Endodermal cell (in vitro differentiated cells): ENCODE measurements around the gene PRR7. TPM values are rescaled to one million over a fixed set of nuclear protein-coding genes. Genes with fewer than 3 reads are reported as not detected.

ENCODE experiments used
- DNase-seq: peaks from one replicate; pipeline ENCODE4 v3.0.0-alpha.2; 2017
- H3K27ac ChIP-seq: 2 replicates; pipeline ENCODE4 v1.5.1; 2013; ENCODE audit warnings: mild to moderate bottlenecking, low read depth, low read length, moderate library complexity
- H3K27me3 ChIP-seq: 2 replicates; pipeline ENCODE4 v1.6.1; 2013; ENCODE audit warnings: mild to moderate bottlenecking, low read length, moderate library complexity; ENCODE audit not compliant: insufficient read depth, control insufficient read depth, poor library complexity, severe bottlenecking
- H3K36me3 ChIP-seq: 2 replicates; pipeline ENCODE4 v1.7.0; 2013; ENCODE audit warnings: mild to moderate bottlenecking, low read length, moderate library complexity; ENCODE audit not compliant: control insufficient read depth, insufficient read depth
- H3K4me1 ChIP-seq: one replicate; pipeline ENCODE4 v1.7.0; 2013; ENCODE audit warnings: low read length; ENCODE audit not compliant: control insufficient read depth, insufficient read depth
- H3K4me3 ChIP-seq: 2 replicates; pipeline ENCODE4 v1.5.1; 2013; ENCODE audit warnings: mild to moderate bottlenecking, low read length, moderate library complexity
- H3K9ac ChIP-seq: 2 replicates; pipeline ENCODE4 v1.6.1; 2013; ENCODE audit warnings: mild to moderate bottlenecking, low read length, moderate library complexity; ENCODE audit not compliant: poor library complexity, severe bottlenecking; ENCODE audit errors: extremely low read depth
- H3K9me3 ChIP-seq: 2 replicates; pipeline ENCODE4 v1.6.1; 2013; ENCODE audit warnings: mild to moderate bottlenecking, low read length, moderate library complexity; ENCODE audit not compliant: control insufficient read depth
- H3K27ac Mint-ChIP-seq: 2 replicates; pipeline ENCODE4 v1.8.0; 2020; ENCODE audit warnings: mixed read lengths
- H3K27me3 Mint-ChIP-seq: 2 replicates; pipeline ENCODE4 v1.8.0; 2021; ENCODE audit warnings: mild to moderate bottlenecking, mixed read lengths; ENCODE audit not compliant: insufficient read depth
- H3K36me3 Mint-ChIP-seq: 2 replicates; pipeline ENCODE4 v1.8.0; 2020; ENCODE audit warnings: low read depth, mixed read lengths
- H3K4me1 Mint-ChIP-seq: 2 replicates; pipeline ENCODE4 v1.8.0; 2020; ENCODE audit warnings: mixed read lengths
- H3K4me3 Mint-ChIP-seq: 2 replicates; pipeline ENCODE4 v1.8.0; 2020; ENCODE audit warnings: mild to moderate bottlenecking, moderate library complexity, mixed read lengths
- H3K9me3 Mint-ChIP-seq: 2 replicates; pipeline ENCODE4 v1.8.0; 2020; ENCODE audit warnings: mild to moderate bottlenecking, mixed read lengths
- WGBS, 2 experiments: methylation state at CpG; one replicate each; pipeline versions ENCODE4 v1.1.5 to v1.1.7; 2013; ENCODE audit warnings: missing lambda C conversion rate in 2 of 2, mixed read lengths in 1 of 2; ENCODE audit not compliant: insufficient coverage in 1 of 2, insufficient read length in 1 of 2; 5-methylcytosine and 5-hydroxymethylcytosine counted together
- total RNA-seq, 2 donors: library from RNA; stranded (reverse); fragmentation: NEBNext Ultra II Directional in 1 of 2; extraction: Animal tissue kit (Norgen Biotek cat#: 25700) in 1 of 2; gene quantifications; 2 replicates in 1 of 2; 3 replicates in 1 of 2; pipeline ENCODE4 v1.2.1, GENCODE V29; 2021
- TF ChIP-seq, protein P1 (sequence below): fragments of 200-600 bp; sonication (generic); conservative IDR thresholded peaks from 2 replicates; pipeline ENCODE4 v1.5.0; 2021; ENCODE audit warnings: antibody characterized with exemption, mild to moderate bottlenecking

Gene PRR7
- total RNA-seq, 2 donors from 2014 or later: 4.7 to 8.0 TPM

GRCh38 chr5:177487975-177488374 lies 41.4 kb downstream of the PRR7 start:
- Histone ChIP-seq H3K36me3 (peaks cover 87% of the 10 kb centered on the region), H3K4me3 (no peak overlapping the region), H3K9me3 (no peaks in the 10 kb centered on the region), H3K4me1 (no peaks in the 10 kb centered on the region), H3K9ac (no peak overlapping the region), H3K27me3 (no peaks in the 10 kb centered on the region), H3K27ac (no peak overlapping the region)
- Mint-ChIP-seq H3K27ac (no peak overlapping the region), H3K27me3 (no peaks in the 10 kb centered on the region), H3K9me3 (no peaks in the 10 kb centered on the region), H3K36me3 (peaks cover 71% of the 10 kb centered on the region), H3K4me1 (peaks cover 7% of the 10 kb centered on the region), H3K4me3 (no peak overlapping the region)
- TF ChIP-seq, protein P1, sequence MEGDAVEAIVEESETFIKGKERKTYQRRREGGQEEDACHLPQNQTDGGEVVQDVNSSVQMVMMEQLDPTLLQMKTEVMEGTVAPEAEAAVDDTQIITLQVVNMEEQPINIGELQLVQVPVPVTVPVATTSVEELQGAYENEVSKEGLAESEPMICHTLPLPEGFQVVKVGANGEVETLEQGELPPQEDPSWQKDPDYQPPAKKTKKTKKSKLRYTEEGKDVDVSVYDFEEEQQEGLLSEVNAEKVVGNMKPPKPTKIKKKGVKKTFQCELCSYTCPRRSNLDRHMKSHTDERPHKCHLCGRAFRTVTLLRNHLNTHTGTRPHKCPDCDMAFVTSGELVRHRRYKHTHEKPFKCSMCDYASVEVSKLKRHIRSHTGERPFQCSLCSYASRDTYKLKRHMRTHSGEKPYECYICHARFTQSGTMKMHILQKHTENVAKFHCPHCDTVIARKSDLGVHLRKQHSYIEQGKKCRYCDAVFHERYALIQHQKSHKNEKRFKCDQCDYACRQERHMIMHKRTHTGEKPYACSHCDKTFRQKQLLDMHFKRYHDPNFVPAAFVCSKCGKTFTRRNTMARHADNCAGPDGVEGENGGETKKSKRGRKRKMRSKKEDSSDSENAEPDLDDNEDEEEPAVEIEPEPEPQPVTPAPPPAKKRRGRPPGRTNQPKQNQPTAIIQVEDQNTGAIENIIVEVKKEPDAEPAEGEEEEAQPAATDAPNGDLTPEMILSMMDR: peak; percentile 12
- DNase-seq: peak; percentile 65
- 93 to 94% methylated on average over 6 to 15 of the region's 15 CpGs for WGBS, 2 experiments

DNA sequence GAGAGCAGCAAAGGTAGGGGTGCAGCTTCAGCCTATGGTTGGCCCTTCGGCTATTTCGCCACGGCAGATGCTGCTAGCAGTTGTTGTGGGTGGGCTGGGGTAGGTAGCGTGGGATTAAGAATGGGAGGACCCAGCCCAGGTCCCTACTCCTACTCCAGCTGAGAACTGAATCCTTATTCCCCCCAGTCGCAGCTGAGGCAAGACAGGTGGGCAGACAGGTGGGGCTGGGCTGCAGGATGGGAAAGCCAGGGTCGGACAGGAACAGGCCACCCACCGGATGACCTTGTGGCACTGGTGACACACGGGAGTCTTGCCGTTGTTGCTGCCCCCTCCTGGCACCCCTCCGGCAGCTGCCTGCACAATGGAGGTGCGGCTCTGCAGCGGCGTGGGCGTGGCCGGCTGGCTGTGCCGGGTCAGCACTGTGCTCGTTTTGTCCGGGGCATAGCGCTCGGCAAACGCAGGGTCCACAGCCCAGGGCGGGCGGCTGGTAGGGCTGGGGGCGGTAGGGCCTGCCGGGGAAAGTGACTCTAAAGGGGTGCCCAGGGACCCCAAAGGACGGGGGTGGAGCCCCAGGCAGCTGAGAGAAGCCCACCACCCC lies 42.6 kb downstream of the PRR7 start:
- Mint-ChIP-seq H3K27me3 (no peaks in the 10 kb centered on the region), H3K4me1 (peaks cover 10% of the 10 kb centered on the region), H3K9me3 (no peaks in the 10 kb centered on the region), H3K27ac (no peak overlapping the region), H3K36me3 (peaks cover 74% of the 10 kb centered on the region), H3K4me3 (no peak overlapping the region)
- Histone ChIP-seq H3K27ac (no peak overlapping the region), H3K4me3 (no peak overlapping the region), H3K36me3 (peaks cover 88% of the 10 kb centered on the region), H3K27me3 (no peaks in the 10 kb centered on the region), H3K9ac (no peak overlapping the region), H3K9me3 (no peaks in the 10 kb centered on the region), H3K4me1 (peaks cover 7% of the 10 kb centered on the region)
- DNase-seq: peak; percentile 80
- 84 to 95% methylated on average over 18 to 26 of the region's 26 CpGs for WGBS, 2 experiments
- TF ChIP-seq, protein P1: peak; percentile 44

DNA sequence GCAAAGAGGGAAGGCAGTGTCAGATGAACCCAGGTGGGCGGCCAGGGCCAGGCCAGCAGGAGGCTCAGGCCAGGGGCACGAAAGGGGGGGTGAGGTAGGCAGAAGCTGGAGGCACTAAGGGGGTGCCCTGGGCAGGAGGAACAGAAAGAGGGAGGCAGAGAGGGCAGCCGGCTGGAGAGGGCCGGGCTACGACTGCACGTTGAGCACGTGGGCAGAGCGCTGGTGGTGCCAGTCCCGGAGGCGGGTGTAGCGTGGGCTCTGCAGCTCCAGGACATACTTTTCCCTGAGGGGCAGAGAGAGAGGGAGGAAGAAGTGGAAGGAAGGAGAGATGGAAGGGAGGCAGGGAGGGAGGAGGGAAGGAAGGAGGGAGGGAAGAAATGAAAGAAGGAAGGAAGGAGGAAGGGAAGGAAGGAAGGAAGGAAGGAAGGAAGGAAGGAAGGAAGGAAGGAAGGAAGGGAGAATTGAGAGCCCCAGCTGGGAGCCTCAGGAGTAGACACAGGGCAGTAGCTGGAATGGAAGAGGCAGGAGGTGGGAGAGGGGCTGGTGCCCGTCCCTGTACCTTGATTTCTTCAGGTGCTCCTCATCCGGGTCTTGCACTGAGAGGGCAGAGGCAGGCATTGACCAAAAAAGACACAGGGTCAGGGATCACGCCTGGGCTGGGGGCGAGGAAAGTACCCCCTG lies 43.8 kb downstream of the PRR7 start:
- Histone ChIP-seq H3K9ac (no peak overlapping the region), H3K9me3 (no peaks in the 10 kb centered on the region), H3K27ac (no peak overlapping the region), H3K36me3 (peaks cover 87% of the 10 kb centered on the region), H3K4me1 (peaks cover 13% of the 10 kb centered on the region), H3K4me3 (no peak overlapping the region), H3K27me3 (no peaks in the 10 kb centered on the region)
- H3K4me3 Mint-ChIP-seq: no peak overlapping the region
- 95 to 97% methylated on average over 13 to 15 of the region's 15 CpGs for WGBS, 2 experiments
- H3K27me3 Mint-ChIP-seq: no peaks in the 10 kb centered on the region
- DNase-seq: no peak
- no peaks in the 10 kb centered on the region for H3K9me3 Mint-ChIP-seq
- H3K27ac Mint-ChIP-seq: no peak overlapping the region
- TF ChIP-seq, protein P1: no peak
- peaks cover 10% of the 10 kb centered on the region for H3K4me1 Mint-ChIP-seq
- H3K36me3 Mint-ChIP-seq: peaks cover 62% of the 10 kb centered on the region
